AG09309 (cell line): ENCODE results near the gene LDLRAD3.

Source experiments
- DNase-seq: peaks from one replicate; pipeline ENCODE4 v3.0.0-alpha.2; 2010; ENCODE audit warnings: low read depth
- H3K4me3 ChIP-seq: 2 replicates; pipeline ENCODE4 v1.5.1; 2011; ENCODE audit warnings: mild to moderate bottlenecking, low read depth, low read length, moderate library complexity; ENCODE audit not compliant: control insufficient read depth
- TF ChIP-seq, protein P1 (sequence below): IDR thresholded peaks from 2 replicates; pipeline ENCODE4 v1.5.1; 2011; ENCODE audit warnings: mild to moderate bottlenecking, low read depth, low read length, inconsistent platforms; ENCODE audit not compliant: insufficient read depth, control insufficient read depth; ENCODE audit errors: missing control alignments

LDLRAD3 gene

DNA sequence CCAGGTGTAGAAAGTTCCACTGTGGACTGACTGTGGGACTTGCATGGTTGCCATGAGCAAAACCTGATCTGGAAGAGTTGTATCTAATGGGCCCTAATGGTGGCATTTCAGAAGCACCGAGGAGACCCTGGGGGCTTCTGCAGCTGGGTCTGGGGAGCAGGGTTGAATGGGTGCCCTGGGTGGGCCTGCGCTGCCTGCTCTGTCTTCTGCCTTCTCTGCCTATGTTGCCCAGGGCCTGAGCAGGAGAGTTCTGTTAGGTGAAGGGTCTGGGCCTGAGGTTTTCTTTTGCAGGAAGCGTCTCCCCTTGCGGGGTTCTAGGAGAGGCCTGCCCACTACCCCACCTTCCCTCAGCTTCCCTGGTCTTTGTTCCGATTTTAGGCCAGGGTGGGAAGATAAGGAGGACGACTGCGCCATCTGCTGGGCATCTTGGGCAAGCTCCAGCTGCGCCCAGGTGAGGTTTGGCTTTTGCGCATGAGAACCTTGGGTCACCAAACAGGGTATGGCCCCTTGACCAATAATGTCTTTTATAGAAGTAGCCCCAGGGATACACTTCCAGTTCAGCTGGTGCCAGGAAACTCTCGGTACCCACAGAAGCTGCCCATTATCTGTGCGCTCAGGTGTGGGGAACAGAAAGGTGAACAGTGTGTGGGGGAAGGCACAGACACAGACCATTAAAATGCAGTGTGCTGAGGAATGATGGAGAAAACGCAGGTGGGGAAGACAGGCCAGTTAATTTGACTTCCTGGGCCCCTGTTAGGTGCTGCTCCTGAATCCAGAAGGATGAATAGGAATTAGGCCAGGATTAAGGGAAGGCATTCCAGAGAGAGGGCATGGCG, 322.1 kb downstream of the LDLRAD3 start:
- no peak overlapping the region for H3K4me3 ChIP-seq
- DNase-seq = no peak
- TF ChIP-seq, protein P1, sequence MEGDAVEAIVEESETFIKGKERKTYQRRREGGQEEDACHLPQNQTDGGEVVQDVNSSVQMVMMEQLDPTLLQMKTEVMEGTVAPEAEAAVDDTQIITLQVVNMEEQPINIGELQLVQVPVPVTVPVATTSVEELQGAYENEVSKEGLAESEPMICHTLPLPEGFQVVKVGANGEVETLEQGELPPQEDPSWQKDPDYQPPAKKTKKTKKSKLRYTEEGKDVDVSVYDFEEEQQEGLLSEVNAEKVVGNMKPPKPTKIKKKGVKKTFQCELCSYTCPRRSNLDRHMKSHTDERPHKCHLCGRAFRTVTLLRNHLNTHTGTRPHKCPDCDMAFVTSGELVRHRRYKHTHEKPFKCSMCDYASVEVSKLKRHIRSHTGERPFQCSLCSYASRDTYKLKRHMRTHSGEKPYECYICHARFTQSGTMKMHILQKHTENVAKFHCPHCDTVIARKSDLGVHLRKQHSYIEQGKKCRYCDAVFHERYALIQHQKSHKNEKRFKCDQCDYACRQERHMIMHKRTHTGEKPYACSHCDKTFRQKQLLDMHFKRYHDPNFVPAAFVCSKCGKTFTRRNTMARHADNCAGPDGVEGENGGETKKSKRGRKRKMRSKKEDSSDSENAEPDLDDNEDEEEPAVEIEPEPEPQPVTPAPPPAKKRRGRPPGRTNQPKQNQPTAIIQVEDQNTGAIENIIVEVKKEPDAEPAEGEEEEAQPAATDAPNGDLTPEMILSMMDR = peak; percentile 92

DNA sequence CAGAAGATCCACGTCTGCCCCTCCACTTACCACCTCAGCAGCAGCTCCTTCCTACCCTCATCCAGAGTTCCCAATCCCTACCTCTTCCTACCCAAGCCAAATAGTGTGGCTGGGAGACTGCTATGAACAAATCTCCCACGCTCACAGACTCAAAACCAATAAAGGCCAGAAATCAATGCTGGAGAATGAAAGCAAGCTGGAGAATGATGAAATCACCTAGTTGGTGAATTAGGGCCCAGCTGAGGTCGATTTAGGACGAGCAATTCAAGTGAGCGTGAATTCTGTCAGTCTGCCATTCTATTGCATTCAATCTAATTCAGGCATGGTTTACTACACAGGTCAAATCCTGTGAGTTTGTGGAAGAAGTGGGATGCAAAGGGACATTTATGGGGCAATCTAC, 322.9 kb downstream of the LDLRAD3 start:
- DNase-seq = no peak
- TF ChIP-seq, protein P1 = no peak
- no peak overlapping the region for H3K4me3 ChIP-seq

DNA sequence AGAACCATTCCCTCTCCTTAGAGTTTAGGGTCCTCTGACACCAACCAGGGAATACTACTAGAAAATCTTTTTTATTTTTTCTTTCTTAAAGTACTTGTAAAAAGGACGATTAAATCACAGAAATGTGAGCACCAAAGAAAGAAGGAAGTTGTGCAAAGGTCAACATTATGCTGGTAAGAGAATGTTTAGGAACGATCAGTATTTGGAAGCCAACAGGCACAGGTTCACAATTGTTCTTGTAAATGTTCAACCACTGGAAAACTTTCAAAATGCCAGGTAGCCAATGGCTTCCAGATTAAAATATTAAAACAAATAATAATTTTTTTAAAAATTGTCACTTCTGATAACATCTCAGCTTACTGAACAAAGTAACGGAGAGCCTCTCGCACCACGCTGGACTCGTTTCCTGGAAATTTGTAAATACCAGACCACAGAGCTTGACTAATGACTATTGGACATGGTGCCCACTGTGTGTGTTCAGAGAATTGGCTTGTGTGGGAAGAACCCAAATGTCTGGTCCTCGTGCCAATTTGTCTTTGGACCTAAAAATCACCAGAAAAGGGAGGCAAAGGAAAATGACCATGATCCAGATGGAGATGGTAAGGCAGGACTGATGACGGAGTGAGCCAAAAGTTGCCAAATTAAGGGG, 324.6 kb downstream of the LDLRAD3 start:
- no peak for DNase-seq

DNA sequence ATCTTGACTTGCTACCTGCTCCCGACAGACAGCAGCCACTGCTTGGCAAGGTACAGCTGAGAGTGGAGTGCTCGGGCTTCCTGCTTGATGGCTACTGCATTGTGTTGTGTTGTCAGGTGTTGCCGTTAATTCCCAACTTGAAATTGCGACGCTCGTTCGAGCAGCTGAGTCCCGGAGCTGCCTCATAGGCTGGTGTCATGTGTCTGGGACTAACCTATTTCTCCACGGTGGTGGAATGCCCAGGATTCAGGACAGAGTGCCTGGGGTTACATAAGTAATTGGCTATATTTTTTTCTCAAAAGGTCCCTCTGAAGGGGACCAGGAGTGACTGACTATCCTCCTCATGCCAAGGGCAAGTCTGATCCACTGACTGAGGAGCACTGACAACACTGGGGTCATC, 326.8 kb downstream of the LDLRAD3 start:
- DNase-seq = no peak
- no peak overlapping the region for H3K4me3 ChIP-seq
- TF ChIP-seq, protein P1 = no peak

More for the DNA sequence above, 324.6 kb downstream of the LDLRAD3 start:
- no peak overlapping the region for H3K4me3 ChIP-seq
- TF ChIP-seq, protein P1 = no peak

DNA sequence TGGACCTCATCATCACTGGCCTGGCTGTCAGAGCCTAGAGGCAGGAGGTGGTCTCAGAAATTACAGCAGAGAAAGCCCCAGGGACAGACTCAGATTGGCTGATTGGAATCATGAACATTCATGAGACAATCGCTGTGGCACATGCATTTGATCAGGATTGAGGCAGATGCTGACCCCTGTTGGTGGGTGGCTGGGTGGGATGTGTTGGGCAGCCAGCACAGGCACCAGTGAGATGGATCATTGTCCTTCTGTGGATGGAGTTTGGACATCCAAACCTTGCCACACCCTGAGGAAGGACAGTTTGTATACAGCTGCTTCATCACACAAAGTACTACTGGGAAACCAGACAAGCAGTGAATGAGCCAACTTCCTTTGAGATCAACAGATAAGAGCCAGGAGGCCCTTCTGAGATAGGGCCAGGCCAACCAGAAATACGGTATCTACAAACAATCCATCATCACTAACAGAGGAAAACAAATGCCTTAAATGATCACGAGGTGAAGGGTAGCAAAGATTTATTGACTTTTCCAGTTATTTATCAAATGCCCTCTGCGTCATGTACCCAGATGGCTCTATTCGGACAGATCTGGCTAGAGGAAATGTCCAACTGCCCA, 328.0 kb downstream of the LDLRAD3 start:
- TF ChIP-seq, protein P1 = no peak
- no peak overlapping the region for H3K4me3 ChIP-seq
- DNase-seq = no peak

DNA sequence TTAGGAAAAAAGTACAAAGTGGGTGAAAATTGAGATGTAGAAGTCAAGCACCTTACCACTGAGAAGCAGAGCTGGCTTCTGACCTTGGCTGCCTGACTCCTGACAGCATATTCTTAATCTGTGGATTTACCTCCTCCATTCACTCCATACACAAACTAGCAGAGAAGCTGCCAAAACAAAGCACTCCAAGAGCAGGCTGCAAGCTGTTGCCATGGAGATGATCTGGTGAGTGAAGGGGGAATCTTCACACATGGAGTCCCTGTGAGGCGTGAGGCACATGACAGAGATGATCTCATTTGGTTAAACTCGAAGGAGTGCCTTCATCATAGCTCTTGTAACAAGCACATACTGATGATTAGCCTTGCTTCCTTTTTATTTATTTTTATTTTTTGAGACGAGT, 329.2 kb downstream of the LDLRAD3 start:
- no peak for DNase-seq
- no peak overlapping the region for H3K4me3 ChIP-seq
- TF ChIP-seq, protein P1 = no peak
